Liver (tissue), 9 donors: Measurements from ENCODE around the gene SLC44A1. TPM values are rescaled to one million over a fixed set of nuclear protein-coding genes. Genes with fewer than 3 reads are reported as not detected.

Experiments
- DNase-seq: peaks from one replicate; pipeline ENCODE4 v3.0.0-alpha.2; 2017; ENCODE audit warnings: low spot score
- H3K27ac ChIP-seq, 2 donors: one replicate each; pipeline ENCODE4 v1.7.0; 2013; ENCODE audit warnings: inconsistent platforms in 2 of 2, low read length in 2 of 2, control low read depth in 1 of 2, low read depth in 1 of 2, mild to moderate bottlenecking in 1 of 2
- H3K27me3 ChIP-seq, 4 donors: one replicate each; pipeline versions ENCODE4 v1.6.1 to v1.7.0; 2013; ENCODE audit warnings: low read length in 3 of 4, inconsistent platforms in 1 of 4, mild to moderate bottlenecking in 1 of 4, moderate library complexity in 1 of 4; ENCODE audit not compliant: control insufficient read depth in 4 of 4, insufficient read depth in 4 of 4
- H3K36me3 ChIP-seq, 4 donors: one replicate each; pipeline versions ENCODE4 v1.6.1 to v1.7.0; 2013; ENCODE audit warnings: low read length in 3 of 4, mild to moderate bottlenecking in 3 of 4, low read depth in 1 of 4, moderate library complexity in 1 of 4; ENCODE audit not compliant: control insufficient read depth in 4 of 4, insufficient read depth in 3 of 4
- H3K4me1 ChIP-seq, 4 donors: one replicate each; pipeline versions ENCODE4 v1.6.1 to v1.7.0; 2013; ENCODE audit warnings: low read length in 3 of 4, mild to moderate bottlenecking in 3 of 4, moderate library complexity in 1 of 4; ENCODE audit not compliant: control insufficient read depth in 4 of 4, insufficient read depth in 4 of 4
- H3K4me3 ChIP-seq, 3 donors: one replicate each; pipeline versions ENCODE4 v1.6.1 to v1.7.0; 2013; ENCODE audit warnings: low read length in 3 of 3, control low read depth in 1 of 3, low read depth in 1 of 3, mild to moderate bottlenecking in 1 of 3
- H3K9ac ChIP-seq, 2 donors: one replicate each; pipeline ENCODE4 v1.7.0; 2013; ENCODE audit warnings: low read length in 2 of 2, mild to moderate bottlenecking in 2 of 2, moderate library complexity in 2 of 2, control low read depth in 1 of 2, low read depth in 1 of 2
- H3K9me3 ChIP-seq, 4 donors: one replicate each; pipeline versions ENCODE4 v1.6.1 to v1.7.0; 2013; ENCODE audit warnings: low read length in 3 of 4; ENCODE audit not compliant: control insufficient read depth in 4 of 4
- FOXA1 ChIP-seq: IDR thresholded peaks from 2 replicates; pipeline ENCODE4 v1.6.1; 2016; ENCODE audit warnings: antibody characterized with exemption
- FOXA2 ChIP-seq: IDR thresholded peaks from 2 replicates; pipeline ENCODE4 v1.6.1; 2016; ENCODE audit warnings: antibody characterized with exemption
- GABPA ChIP-seq, 2 donors: IDR thresholded peaks in 1 of 2; conservative IDR thresholded peaks in 1 of 2; 2 replicates each; pipeline ENCODE4 v1.6.1; 2016; ENCODE audit warnings: antibody characterized with exemption in 2 of 2, mild to moderate bottlenecking in 1 of 2, moderate library complexity in 1 of 2
- HNF4A ChIP-seq, 2 donors: conservative IDR thresholded peaks; 2 replicates each; pipeline ENCODE4 v1.6.1; 2016; ENCODE audit warnings: antibody characterized with exemption in 2 of 2, mild to moderate bottlenecking in 2 of 2
- HNF4G ChIP-seq: IDR thresholded peaks from 2 replicates; pipeline ENCODE4 v1.6.1; 2016; ENCODE audit warnings: antibody characterized with exemption
- JUND ChIP-seq, 2 donors: IDR thresholded peaks; 2 replicates each; pipeline ENCODE4 v1.6.1; 2016; ENCODE audit warnings: antibody characterized with exemption in 2 of 2
- NR2F2 ChIP-seq: IDR thresholded peaks from 2 replicates; pipeline ENCODE4 v1.6.1; 2016; ENCODE audit warnings: antibody characterized with exemption
- RAD21 ChIP-seq, 2 donors: IDR thresholded peaks; 2 replicates each; pipeline ENCODE4 v1.6.1; 2016; ENCODE audit warnings: antibody characterized with exemption in 2 of 2, mild to moderate bottlenecking in 2 of 2
- RXRA ChIP-seq, 2 donors: IDR thresholded peaks; 2 replicates each; pipeline ENCODE4 v1.6.1; 2017 to 2018; ENCODE audit warnings: antibody characterized with exemption in 2 of 2, mild to moderate bottlenecking in 1 of 2
- SP1 ChIP-seq: IDR thresholded peaks from 2 replicates; pipeline ENCODE4 v1.6.1; 2018; ENCODE audit warnings: antibody characterized with exemption, mild to moderate bottlenecking
- TAF1 ChIP-seq: conservative IDR thresholded peaks from 2 replicates; pipeline ENCODE4 v1.6.1; 2016; ENCODE audit warnings: antibody characterized with exemption, mild to moderate bottlenecking
- YY1 ChIP-seq: IDR thresholded peaks from 2 replicates; pipeline ENCODE4 v1.6.1; 2016; ENCODE audit warnings: antibody characterized with exemption, mild to moderate bottlenecking
- WGBS: extraction: QIAGEN DNeasy Blood & Tissue Kit; methylation state at CpG from one replicate; pipeline ENCODE4 v1.1.7; 2013; 5-methylcytosine and 5-hydroxymethylcytosine counted together
- polyA plus RNA-seq, 2 donors: library from polyadenylated mRNA; stranded (reverse) in 1 of 2; unstranded in 1 of 2; fragments of 200-250 nt in 1 of 2; fragments of >200 nt in 1 of 2; fragmentation: Nextera tagmentation in 1 of 2; extraction: Ambion mirVana in 1 of 2; gene quantifications; one replicate each; pipeline versions ENCODE4 v1.2.1 to v1.2.3, GENCODE V29; 2013 to 2015
- total RNA-seq, 2 donors: library from RNA; depleted of rRNA; stranded (reverse); fragments of >200 nt; gene quantifications; one replicate each; pipeline ENCODE4 v1.2.3, GENCODE V29; 2014
- TF ChIP-seq, protein P1 (sequence below): IDR thresholded peaks from 2 replicates; pipeline ENCODE4 v1.6.1; 2016; ENCODE audit warnings: antibody characterized with exemption
- TF ChIP-seq, protein P2 (sequence below): fragments of 150-350 bp; IDR thresholded peaks from 2 replicates; pipeline ENCODE4 v1.5.1; 2017; ENCODE audit warnings: improper control_type of control experiment, low read depth, low read length; ENCODE audit not compliant: missing input control
- TF ChIP-seq, protein P3 (sequence below): IDR thresholded peaks from 2 replicates; pipeline ENCODE4 v1.6.1; 2016; ENCODE audit warnings: antibody characterized with exemption
- TF ChIP-seq, protein P4 (sequence below): IDR thresholded peaks from 2 replicates; pipeline ENCODE4 v1.6.1; 2016; ENCODE audit warnings: antibody characterized with exemption
- TF ChIP-seq, protein P5 (sequence below): IDR thresholded peaks from 2 replicates; pipeline ENCODE4 v1.6.1; 2016; ENCODE audit warnings: antibody characterized with exemption, mild to moderate bottlenecking
- donor health status: healthy.
- donor health status: healthy.
- donor health status: healthy.
- donor health status: healthy.
- donor health status: healthy.

The SLC44A1 gene
- total and polyA plus RNA-seq, 4 donors: 18.1 to 73.1 (median 53.1) TPM

DNA sequence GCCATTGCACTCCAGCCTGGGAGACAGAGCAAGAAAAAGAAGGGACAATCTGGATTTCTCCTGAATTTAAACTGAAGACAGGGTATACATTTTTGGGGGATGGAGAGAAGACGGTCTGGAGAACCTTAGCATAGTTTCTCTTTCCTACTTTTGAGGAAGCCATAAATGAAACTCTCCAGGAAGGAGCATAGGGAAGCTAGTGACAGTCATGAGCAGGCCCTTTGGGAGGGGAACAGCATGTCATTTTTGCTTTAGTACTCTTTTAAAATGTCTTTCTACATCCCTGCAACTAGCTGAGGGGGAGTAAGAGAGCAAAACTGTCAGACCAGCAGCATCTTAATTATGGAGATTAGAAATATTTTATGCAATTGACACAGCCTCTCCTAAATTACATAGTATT lies 8.2 kb upstream of the SLC44A1 start:
- WGBS: 95% methylated on average over 1 of the region's 1 CpG
- Histone ChIP-seq H3K9me3 (no peaks in the 10 kb centered on the region), H3K4me3 (no peak overlapping the region), H3K27ac (no peak overlapping the region), H3K36me3 (no peaks in the 10 kb centered on the region), H3K27me3 (no peaks in the 10 kb centered on the region), H3K4me1 (peaks cover 0 to 4% (median 4%) of the 10 kb centered on the region in 4 donors), H3K9ac (no peak overlapping the region)
- TF ChIP-seq, protein P1, sequence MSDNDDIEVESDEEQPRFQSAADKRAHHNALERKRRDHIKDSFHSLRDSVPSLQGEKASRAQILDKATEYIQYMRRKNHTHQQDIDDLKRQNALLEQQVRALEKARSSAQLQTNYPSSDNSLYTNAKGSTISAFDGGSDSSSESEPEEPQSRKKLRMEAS: no peak
- TF ChIP-seq JUND (IDR thresholded peaks at IDR 0.05) (no peak), TAF1 (no peak), FOXA2 (no peak), HNF4G (no peak), RXRA (IDR thresholded peaks at IDR 0.05) (no peak), RAD21 (IDR thresholded peaks at IDR 0.05) (no peak), SP1 (no peak), GABPA (IDR thresholded peaks at IDR 0.05 in 1 of 2, conservative IDR thresholded peaks at IDR 0.05 in 1 of 2) (no peak), NR2F2 (no peak), FOXA1 (no peak)
- TF ChIP-seq, protein P2, sequence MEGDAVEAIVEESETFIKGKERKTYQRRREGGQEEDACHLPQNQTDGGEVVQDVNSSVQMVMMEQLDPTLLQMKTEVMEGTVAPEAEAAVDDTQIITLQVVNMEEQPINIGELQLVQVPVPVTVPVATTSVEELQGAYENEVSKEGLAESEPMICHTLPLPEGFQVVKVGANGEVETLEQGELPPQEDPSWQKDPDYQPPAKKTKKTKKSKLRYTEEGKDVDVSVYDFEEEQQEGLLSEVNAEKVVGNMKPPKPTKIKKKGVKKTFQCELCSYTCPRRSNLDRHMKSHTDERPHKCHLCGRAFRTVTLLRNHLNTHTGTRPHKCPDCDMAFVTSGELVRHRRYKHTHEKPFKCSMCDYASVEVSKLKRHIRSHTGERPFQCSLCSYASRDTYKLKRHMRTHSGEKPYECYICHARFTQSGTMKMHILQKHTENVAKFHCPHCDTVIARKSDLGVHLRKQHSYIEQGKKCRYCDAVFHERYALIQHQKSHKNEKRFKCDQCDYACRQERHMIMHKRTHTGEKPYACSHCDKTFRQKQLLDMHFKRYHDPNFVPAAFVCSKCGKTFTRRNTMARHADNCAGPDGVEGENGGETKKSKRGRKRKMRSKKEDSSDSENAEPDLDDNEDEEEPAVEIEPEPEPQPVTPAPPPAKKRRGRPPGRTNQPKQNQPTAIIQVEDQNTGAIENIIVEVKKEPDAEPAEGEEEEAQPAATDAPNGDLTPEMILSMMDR: no peak
- TF ChIP-seq, protein P3, sequence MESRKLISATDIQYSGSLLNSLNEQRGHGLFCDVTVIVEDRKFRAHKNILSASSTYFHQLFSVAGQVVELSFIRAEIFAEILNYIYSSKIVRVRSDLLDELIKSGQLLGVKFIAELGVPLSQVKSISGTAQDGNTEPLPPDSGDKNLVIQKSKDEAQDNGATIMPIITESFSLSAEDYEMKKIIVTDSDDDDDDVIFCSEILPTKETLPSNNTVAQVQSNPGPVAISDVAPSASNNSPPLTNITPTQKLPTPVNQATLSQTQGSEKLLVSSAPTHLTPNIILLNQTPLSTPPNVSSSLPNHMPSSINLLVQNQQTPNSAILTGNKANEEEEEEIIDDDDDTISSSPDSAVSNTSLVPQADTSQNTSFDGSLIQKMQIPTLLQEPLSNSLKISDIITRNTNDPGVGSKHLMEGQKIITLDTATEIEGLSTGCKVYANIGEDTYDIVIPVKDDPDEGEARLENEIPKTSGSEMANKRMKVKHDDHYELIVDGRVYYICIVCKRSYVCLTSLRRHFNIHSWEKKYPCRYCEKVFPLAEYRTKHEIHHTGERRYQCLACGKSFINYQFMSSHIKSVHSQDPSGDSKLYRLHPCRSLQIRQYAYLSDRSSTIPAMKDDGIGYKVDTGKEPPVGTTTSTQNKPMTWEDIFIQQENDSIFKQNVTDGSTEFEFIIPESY: no peak
- TF ChIP-seq, protein P4, sequence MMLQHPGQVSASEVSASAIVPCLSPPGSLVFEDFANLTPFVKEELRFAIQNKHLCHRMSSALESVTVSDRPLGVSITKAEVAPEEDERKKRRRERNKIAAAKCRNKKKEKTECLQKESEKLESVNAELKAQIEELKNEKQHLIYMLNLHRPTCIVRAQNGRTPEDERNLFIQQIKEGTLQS: no peak
- DNase-seq: no peak

DNA sequence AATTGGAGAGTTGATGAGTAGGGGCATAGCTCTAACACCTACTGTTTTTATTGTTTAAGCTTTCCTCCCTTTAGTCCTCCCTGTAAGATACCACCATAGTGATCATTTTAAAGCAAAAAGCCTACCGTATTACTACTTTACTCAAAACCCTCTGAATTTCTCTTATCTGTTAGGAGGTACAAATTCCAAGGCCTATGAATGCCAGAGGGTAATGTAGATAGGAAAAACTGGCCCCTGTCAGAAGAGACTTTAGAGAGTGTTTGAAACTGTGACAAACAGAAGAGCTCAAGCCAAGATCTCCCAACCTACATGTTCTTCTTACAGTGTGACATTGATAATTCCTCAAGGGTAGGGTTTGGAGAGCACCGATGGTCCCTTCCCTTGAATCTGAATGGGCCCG lies 7.2 kb upstream of the SLC44A1 start:
- no peak for DNase-seq
- Histone ChIP-seq H3K4me3 (no peak overlapping the region), H3K9ac (no peak overlapping the region), H3K36me3 (no peaks in the 10 kb centered on the region), H3K27me3 (no peaks in the 10 kb centered on the region), H3K9me3 (no peaks in the 10 kb centered on the region), H3K4me1 (peaks cover 0 to 4% (median 4%) of the 10 kb centered on the region in 4 donors), H3K27ac (no peak overlapping the region)
- TF ChIP-seq, protein P1: no peak
- TF ChIP-seq RXRA (IDR thresholded peaks at IDR 0.05): no peak
- TF ChIP-seq GABPA (IDR thresholded peaks at IDR 0.05 in 1 of 2, conservative IDR thresholded peaks at IDR 0.05 in 1 of 2): no peak
- peak; percentile 34 to 37 for TF ChIP-seq HNF4A (conservative IDR thresholded peaks at IDR 0.05)
- 85% methylated on average over 3 of the region's 3 CpGs for WGBS

DNA sequence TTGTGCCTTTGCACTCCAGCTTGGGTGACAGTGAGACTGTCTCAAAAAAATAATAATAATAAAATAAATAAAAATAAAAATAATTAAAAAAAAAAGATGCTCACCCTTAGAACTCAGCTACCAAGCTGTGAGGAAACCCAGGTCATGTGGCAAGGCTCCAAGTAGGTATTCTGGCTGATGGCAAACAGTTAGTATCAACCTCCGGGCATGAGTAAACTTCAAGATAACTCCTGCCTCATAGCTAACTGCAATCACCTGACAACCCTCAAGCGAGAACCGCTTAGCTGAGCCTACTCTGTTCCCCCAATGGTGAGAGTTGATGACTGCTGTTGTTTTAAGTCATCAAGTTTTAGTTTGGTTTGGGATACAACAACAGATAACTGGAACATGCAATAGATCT lies 6.1 kb upstream of the SLC44A1 start:
- Histone ChIP-seq H3K4me1 (peaks cover 0 to 4% (median 4%) of the 10 kb centered on the region in 4 donors), H3K4me3 (no peak overlapping the region), H3K9me3 (no peaks in the 10 kb centered on the region), H3K36me3 (no peaks in the 10 kb centered on the region), H3K27me3 (no peaks in the 10 kb centered on the region), H3K9ac (peak overlapping the region in 1 of 2 donors; percentile 29), H3K27ac (peak overlapping the region; percentile 43 to 66)
- WGBS: 26% methylated on average over 3 of the region's 3 CpGs
- no peak for DNase-seq
- TF ChIP-seq, protein P1: no peak
- TF ChIP-seq FOXA1 (no peak), YY1 (no peak), FOXA2 (peak; percentile 28), HNF4A (conservative IDR thresholded peaks at IDR 0.05) (peak in 1 of 2 donors; percentile 52), SP1 (peak; percentile 54), NR2F2 (no peak), JUND (IDR thresholded peaks at IDR 0.05) (peak in 1 of 2 donors; percentile 19), GABPA (IDR thresholded peaks at IDR 0.05 in 1 of 2, conservative IDR thresholded peaks at IDR 0.05 in 1 of 2) (no peak), TAF1 (no peak)
- TF ChIP-seq, protein P5, sequence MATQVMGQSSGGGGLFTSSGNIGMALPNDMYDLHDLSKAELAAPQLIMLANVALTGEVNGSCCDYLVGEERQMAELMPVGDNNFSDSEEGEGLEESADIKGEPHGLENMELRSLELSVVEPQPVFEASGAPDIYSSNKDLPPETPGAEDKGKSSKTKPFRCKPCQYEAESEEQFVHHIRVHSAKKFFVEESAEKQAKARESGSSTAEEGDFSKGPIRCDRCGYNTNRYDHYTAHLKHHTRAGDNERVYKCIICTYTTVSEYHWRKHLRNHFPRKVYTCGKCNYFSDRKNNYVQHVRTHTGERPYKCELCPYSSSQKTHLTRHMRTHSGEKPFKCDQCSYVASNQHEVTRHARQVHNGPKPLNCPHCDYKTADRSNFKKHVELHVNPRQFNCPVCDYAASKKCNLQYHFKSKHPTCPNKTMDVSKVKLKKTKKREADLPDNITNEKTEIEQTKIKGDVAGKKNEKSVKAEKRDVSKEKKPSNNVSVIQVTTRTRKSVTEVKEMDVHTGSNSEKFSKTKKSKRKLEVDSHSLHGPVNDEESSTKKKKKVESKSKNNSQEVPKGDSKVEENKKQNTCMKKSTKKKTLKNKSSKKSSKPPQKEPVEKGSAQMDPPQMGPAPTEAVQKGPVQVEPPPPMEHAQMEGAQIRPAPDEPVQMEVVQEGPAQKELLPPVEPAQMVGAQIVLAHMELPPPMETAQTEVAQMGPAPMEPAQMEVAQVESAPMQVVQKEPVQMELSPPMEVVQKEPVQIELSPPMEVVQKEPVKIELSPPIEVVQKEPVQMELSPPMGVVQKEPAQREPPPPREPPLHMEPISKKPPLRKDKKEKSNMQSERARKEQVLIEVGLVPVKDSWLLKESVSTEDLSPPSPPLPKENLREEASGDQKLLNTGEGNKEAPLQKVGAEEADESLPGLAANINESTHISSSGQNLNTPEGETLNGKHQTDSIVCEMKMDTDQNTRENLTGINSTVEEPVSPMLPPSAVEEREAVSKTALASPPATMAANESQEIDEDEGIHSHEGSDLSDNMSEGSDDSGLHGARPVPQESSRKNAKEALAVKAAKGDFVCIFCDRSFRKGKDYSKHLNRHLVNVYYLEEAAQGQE: no peak
